Liver (tissue), 9 donors: Measurements from ENCODE around the gene FBXO21. TPM values are rescaled to one million over a fixed set of nuclear protein-coding genes. Genes with fewer than 3 reads are reported as not detected.

Experiments
- DNase-seq: peaks from one replicate; pipeline ENCODE4 v3.0.0-alpha.2; 2017; ENCODE audit warnings: low spot score
- H3K27ac ChIP-seq, 2 donors: one replicate each; pipeline ENCODE4 v1.7.0; 2013; ENCODE audit warnings: inconsistent platforms in 2 of 2, low read length in 2 of 2, control low read depth in 1 of 2, low read depth in 1 of 2, mild to moderate bottlenecking in 1 of 2
- H3K27me3 ChIP-seq, 4 donors: one replicate each; pipeline versions ENCODE4 v1.6.1 to v1.7.0; 2013; ENCODE audit warnings: low read length in 3 of 4, inconsistent platforms in 1 of 4, mild to moderate bottlenecking in 1 of 4, moderate library complexity in 1 of 4; ENCODE audit not compliant: control insufficient read depth in 4 of 4, insufficient read depth in 4 of 4
- H3K36me3 ChIP-seq, 4 donors: one replicate each; pipeline versions ENCODE4 v1.6.1 to v1.7.0; 2013; ENCODE audit warnings: low read length in 3 of 4, mild to moderate bottlenecking in 3 of 4, low read depth in 1 of 4, moderate library complexity in 1 of 4; ENCODE audit not compliant: control insufficient read depth in 4 of 4, insufficient read depth in 3 of 4
- H3K4me1 ChIP-seq, 4 donors: one replicate each; pipeline versions ENCODE4 v1.6.1 to v1.7.0; 2013; ENCODE audit warnings: low read length in 3 of 4, mild to moderate bottlenecking in 3 of 4, moderate library complexity in 1 of 4; ENCODE audit not compliant: control insufficient read depth in 4 of 4, insufficient read depth in 4 of 4
- H3K4me3 ChIP-seq, 3 donors: one replicate each; pipeline versions ENCODE4 v1.6.1 to v1.7.0; 2013; ENCODE audit warnings: low read length in 3 of 3, control low read depth in 1 of 3, low read depth in 1 of 3, mild to moderate bottlenecking in 1 of 3
- H3K9ac ChIP-seq, 2 donors: one replicate each; pipeline ENCODE4 v1.7.0; 2013; ENCODE audit warnings: low read length in 2 of 2, mild to moderate bottlenecking in 2 of 2, moderate library complexity in 2 of 2, control low read depth in 1 of 2, low read depth in 1 of 2
- H3K9me3 ChIP-seq, 4 donors: one replicate each; pipeline versions ENCODE4 v1.6.1 to v1.7.0; 2013; ENCODE audit warnings: low read length in 3 of 4; ENCODE audit not compliant: control insufficient read depth in 4 of 4
- ATF3 ChIP-seq: IDR thresholded peaks from 2 replicates; pipeline ENCODE4 v1.6.1; 2016; ENCODE audit warnings: antibody characterized with exemption
- CTCF ChIP-seq: fragments of 150-350 bp; IDR thresholded peaks from 2 replicates; pipeline ENCODE4 v1.5.1; 2017; ENCODE audit warnings: improper control_type of control experiment, low read depth, low read length; ENCODE audit not compliant: missing input control
- EGR1 ChIP-seq, 2 donors: IDR thresholded peaks; 2 replicates each; pipeline ENCODE4 v1.6.1; 2016 to 2018; ENCODE audit warnings: antibody characterized with exemption in 2 of 2, low read depth in 2 of 2
- FOXA1 ChIP-seq: IDR thresholded peaks from 2 replicates; pipeline ENCODE4 v1.6.1; 2016; ENCODE audit warnings: antibody characterized with exemption
- FOXA2 ChIP-seq: IDR thresholded peaks from 2 replicates; pipeline ENCODE4 v1.6.1; 2016; ENCODE audit warnings: antibody characterized with exemption
- GABPA ChIP-seq, 2 donors: IDR thresholded peaks in 1 of 2; conservative IDR thresholded peaks in 1 of 2; 2 replicates each; pipeline ENCODE4 v1.6.1; 2016; ENCODE audit warnings: antibody characterized with exemption in 2 of 2, mild to moderate bottlenecking in 1 of 2, moderate library complexity in 1 of 2
- HNF4A ChIP-seq, 2 donors: conservative IDR thresholded peaks; 2 replicates each; pipeline ENCODE4 v1.6.1; 2016; ENCODE audit warnings: antibody characterized with exemption in 2 of 2, mild to moderate bottlenecking in 2 of 2
- HNF4G ChIP-seq: IDR thresholded peaks from 2 replicates; pipeline ENCODE4 v1.6.1; 2016; ENCODE audit warnings: antibody characterized with exemption
- JUND ChIP-seq, 2 donors: IDR thresholded peaks; 2 replicates each; pipeline ENCODE4 v1.6.1; 2016; ENCODE audit warnings: antibody characterized with exemption in 2 of 2
- MAX ChIP-seq: IDR thresholded peaks from 2 replicates; pipeline ENCODE4 v1.6.1; 2016; ENCODE audit warnings: antibody characterized with exemption
- NR2F2 ChIP-seq: IDR thresholded peaks from 2 replicates; pipeline ENCODE4 v1.6.1; 2016; ENCODE audit warnings: antibody characterized with exemption
- RAD21 ChIP-seq, 2 donors: IDR thresholded peaks; 2 replicates each; pipeline ENCODE4 v1.6.1; 2016; ENCODE audit warnings: antibody characterized with exemption in 2 of 2, mild to moderate bottlenecking in 2 of 2
- REST ChIP-seq: IDR thresholded peaks from 2 replicates; pipeline ENCODE4 v1.6.1; 2016; ENCODE audit warnings: antibody characterized with exemption, mild to moderate bottlenecking
- RXRA ChIP-seq, 2 donors: IDR thresholded peaks; 2 replicates each; pipeline ENCODE4 v1.6.1; 2017 to 2018; ENCODE audit warnings: antibody characterized with exemption in 2 of 2, mild to moderate bottlenecking in 1 of 2
- SP1 ChIP-seq: IDR thresholded peaks from 2 replicates; pipeline ENCODE4 v1.6.1; 2018; ENCODE audit warnings: antibody characterized with exemption, mild to moderate bottlenecking
- TAF1 ChIP-seq: conservative IDR thresholded peaks from 2 replicates; pipeline ENCODE4 v1.6.1; 2016; ENCODE audit warnings: antibody characterized with exemption, mild to moderate bottlenecking
- YY1 ChIP-seq: IDR thresholded peaks from 2 replicates; pipeline ENCODE4 v1.6.1; 2016; ENCODE audit warnings: antibody characterized with exemption, mild to moderate bottlenecking
- ZBTB33 ChIP-seq: IDR thresholded peaks from 2 replicates; pipeline ENCODE4 v1.6.1; 2016; ENCODE audit warnings: antibody characterized with exemption
- whole genome bisulfite sequencing: extraction: QIAGEN DNeasy Blood & Tissue Kit; methylation state at CpG from one replicate; pipeline ENCODE4 v1.1.7; 2013; 5-methylcytosine and 5-hydroxymethylcytosine counted together
- polyA plus RNA-seq, 2 donors: library from polyadenylated mRNA; stranded (reverse) in 1 of 2; unstranded in 1 of 2; fragments of 200-250 nt in 1 of 2; fragments of >200 nt in 1 of 2; fragmentation: Nextera tagmentation in 1 of 2; extraction: Ambion mirVana in 1 of 2; gene quantifications; one replicate each; pipeline versions ENCODE4 v1.2.1 to v1.2.3, GENCODE V29; 2013 to 2015
- total RNA-seq, 2 donors: library from RNA; depleted of rRNA; stranded (reverse); fragments of >200 nt; gene quantifications; one replicate each; pipeline ENCODE4 v1.2.3, GENCODE V29; 2014
- donor health status: healthy.
- donor health status: healthy.
- donor health status: healthy.
- donor health status: healthy.
- donor health status: healthy.

FBXO21 gene
- total and polyA plus RNA-seq, 4 donors: 12.9 to 54.4 (median 21.1) TPM

GRCh38 chr12:117158911-117159553 lies 31.2 kb downstream of the FBXO21 start:
- no peaks in the 10 kb centered on the region for H3K9me3 ChIP-seq
- DNase-seq: no peak
- TF ChIP-seq HNF4A (conservative IDR thresholded peaks at IDR 0.05) (peak in 1 of 2 donors; percentile 19), REST (peak; percentile 54), CTCF (no peak)
- peaks cover 20 to 92% (median 76%) of the 10 kb centered on the region in 4 donors for H3K36me3 ChIP-seq
- WGBS: 76% methylated on average over 7 of the region's 7 CpGs
- H3K4me1 ChIP-seq: no peaks in the 10 kb centered on the region
- no peak overlapping the region for H3K27ac ChIP-seq
- H3K9ac ChIP-seq: no peak overlapping the region
- H3K4me3 ChIP-seq: no peak overlapping the region
- no peaks in the 10 kb centered on the region for H3K27me3 ChIP-seq

- no peak overlapping the region for H3K9ac ChIP-seq
- 97% methylated on average over 11 of the region's 11 CpGs for WGBS
- DNase-seq: no peak
- TF ChIP-seq RAD21 (IDR thresholded peaks at IDR 0.05): no peak
- TF ChIP-seq HNF4G: no peak
- no peak for TF ChIP-seq TAF1
- TF ChIP-seq EGR1 (IDR thresholded peaks at IDR 0.05; ENCODE audit: low read depth in 2 of 2): no peak
- TF ChIP-seq GABPA (IDR thresholded peaks at IDR 0.05 in 1 of 2, conservative IDR thresholded peaks at IDR 0.05 in 1 of 2): no peak
- no peak for TF ChIP-seq HNF4A (conservative IDR thresholded peaks at IDR 0.05)
- no peak for TF ChIP-seq FOXA2
- no peak for TF ChIP-seq ZBTB33
- no peak for TF ChIP-seq JUND (IDR thresholded peaks at IDR 0.05)
- no peak for TF ChIP-seq YY1
- no peak for TF ChIP-seq NR2F2
- TF ChIP-seq MAX: no peak
- no peak for TF ChIP-seq RXRA (IDR thresholded peaks at IDR 0.05)
- no peak for TF ChIP-seq CTCF
- TF ChIP-seq ATF3: no peak
- no peak for TF ChIP-seq REST
- no peak for TF ChIP-seq SP1
- TF ChIP-seq FOXA1: no peak
- H3K27ac ChIP-seq: no peak overlapping the region
- H3K36me3 ChIP-seq: peaks cover 22 to 94% (median 76%) of the 10 kb centered on the region in 4 donors
- H3K9me3 ChIP-seq: no peaks in the 10 kb centered on the region
- no peaks in the 10 kb centered on the region for H3K4me1 ChIP-seq
- H3K27me3 ChIP-seq: no peaks in the 10 kb centered on the region
- no peak overlapping the region for H3K4me3 ChIP-seq
Measured at GRCh38 chr12:117158096-117158495, 32.2 kb downstream of the FBXO21 start.
